BJ (cell line): ENCODE data around the gene SBF2. TPM values are rescaled to one million over a fixed set of nuclear protein-coding genes. Genes with fewer than 3 reads are reported as not detected.

ENCODE experiments used
- CTCF ChIA-PET: fragments of 350-600 bp; formaldehyde crosslinking; extraction: SDS; loops from one replicate; lab custom pipeline; 2021; ENCODE audit warnings: antibody characterized with exemption, inconsistent platforms; lab: Yijun Ruan, JAX
- POLR2A ChIA-PET: fragments of 300-600 bp; sonication (Branson Sonifier 250); formaldehyde crosslinking; extraction: SDS; loops from one replicate; lab custom pipeline; 2021; ENCODE audit warnings: antibody characterized with exemption; lab: Charles Lee
- DNase-seq: peaks from one replicate; pipeline ENCODE4 v3.0.0-alpha.2; 2011; ENCODE audit warnings: low read depth
- H3K27me3 ChIP-seq: 2 replicates; pipeline ENCODE4 v1.6.0; 2011; ENCODE audit warnings: low read length; ENCODE audit not compliant: control insufficient read depth, insufficient read depth
- H3K36me3 ChIP-seq: 2 replicates; pipeline ENCODE4 v1.5.1; 2011; ENCODE audit warnings: low read length; ENCODE audit not compliant: control insufficient read depth, insufficient read depth
- H3K4me3 ChIP-seq: 2 replicates; pipeline ENCODE4 v1.5.1; 2011; ENCODE audit warnings: low read depth, mild to moderate bottlenecking, control low read depth, low read length
- CTCF ChIP-seq: IDR thresholded peaks from 2 replicates; pipeline ENCODE4 v1.5.1; 2011; ENCODE audit warnings: low read depth, mild to moderate bottlenecking, control low read depth, inconsistent platforms, low read length, moderate library complexity; ENCODE audit not compliant: insufficient read depth
- polyA plus RNA-seq: library from polyadenylated mRNA; depleted of rRNA; stranded (reverse); fragments of >200 nt; gene quantifications from 2 replicates; pipeline ENCODE4 v1.2.3, GENCODE V29; 2011

The SBF2 gene
- polyA plus RNA-seq, 1 experiment = 33.8 TPM

DNA sequence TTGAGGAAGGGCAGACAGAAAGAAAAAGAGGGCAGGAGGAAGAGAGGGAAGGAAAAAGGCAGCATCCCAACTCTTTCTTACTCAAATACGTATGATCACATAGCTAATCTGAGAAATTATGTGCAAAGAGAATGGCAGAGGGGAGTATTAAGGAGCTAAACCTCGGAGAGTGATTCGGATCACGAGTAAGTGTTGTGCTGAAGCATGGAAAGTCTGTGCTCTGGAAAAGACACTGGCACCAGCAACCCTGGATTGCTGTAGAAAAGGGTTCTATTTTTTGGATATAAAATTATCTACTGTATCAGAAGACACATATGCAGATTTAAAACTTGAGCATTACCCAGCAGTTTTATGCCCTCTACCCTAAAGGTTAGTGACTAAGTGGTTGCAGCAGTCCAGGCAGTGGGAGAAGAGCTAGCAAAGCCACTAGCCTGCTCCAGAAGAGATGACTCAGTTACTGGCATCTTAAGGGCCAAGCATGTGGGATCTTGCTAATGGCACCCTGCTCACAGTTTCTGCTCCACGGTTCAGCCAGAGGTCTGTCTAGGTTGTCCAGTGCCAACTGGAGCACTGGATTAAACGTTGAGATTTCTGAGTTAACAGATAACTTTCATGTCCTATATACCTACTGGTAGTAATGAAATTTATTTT is 478.4 kb downstream of the SBF2 start:
- CTCF ChIA-PET = interaction anchor here (0.7 kb wide), 1 partner anchor 13 kb away, joined by 3 read pairs; no protein-coding TSS in a partner anchor
- Histone ChIP-seq H3K4me3 (no peak overlapping the region), H3K27me3 (no peaks in the 10 kb centered on the region), H3K36me3 (peaks cover 2% of the 10 kb centered on the region; the same call in 1 of the 2 replicates)
- no peak for TF ChIP-seq CTCF
- no peak for DNase-seq
- POLR2A ChIA-PET = interaction anchor here (0.6 kb wide), 1 partner anchor 493 kb away, joined by 3 read pairs; no protein-coding TSS in a partner anchor

DNA sequence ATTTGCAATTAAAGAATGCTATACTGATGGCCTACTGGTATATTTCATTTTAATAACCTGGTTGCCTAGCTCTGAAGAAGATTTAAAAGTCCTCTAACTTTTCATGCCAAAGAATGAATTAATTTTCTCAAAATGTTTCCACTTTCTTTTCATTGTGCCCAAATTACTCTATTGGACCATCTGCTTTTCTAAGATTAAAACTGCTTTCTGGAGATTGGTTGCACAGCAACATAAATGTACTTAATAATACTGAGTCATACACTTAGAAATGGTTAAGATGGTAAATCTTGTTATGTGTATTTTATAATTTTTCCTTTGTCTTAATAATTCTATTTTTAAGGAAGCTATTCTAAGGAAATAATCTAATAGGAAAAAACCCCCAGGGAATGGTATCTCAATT is 479.9 kb downstream of the SBF2 start:
- Histone ChIP-seq H3K27me3 (no peaks in the 10 kb centered on the region), H3K36me3 (peaks cover 2% of the 10 kb centered on the region), H3K4me3 (no peak overlapping the region)
- ChIA-PET POLR2A (no interaction called here), CTCF (no interaction called here)
- no peak for DNase-seq
- TF ChIP-seq CTCF = no peak

DNA sequence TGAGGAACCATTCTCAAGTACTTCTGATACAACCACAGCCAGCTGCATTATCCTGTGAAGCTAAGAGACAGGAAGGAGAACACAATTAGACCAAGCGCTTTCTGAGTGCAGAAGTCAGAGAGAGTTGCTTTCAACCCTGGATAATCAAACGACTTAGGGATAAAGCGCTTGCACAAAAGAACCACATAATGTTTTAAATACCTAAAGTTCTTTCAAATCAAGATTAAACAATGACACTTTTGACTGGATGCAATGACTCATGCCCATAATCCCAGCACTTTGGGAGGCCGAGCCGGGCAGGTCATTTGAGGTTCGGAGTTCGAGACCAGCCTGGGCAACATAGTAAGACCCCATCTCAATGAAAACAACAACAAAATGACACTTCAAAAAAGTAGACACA is 485.1 kb downstream of the SBF2 start:
- Histone ChIP-seq H3K27me3 (no peaks in the 10 kb centered on the region), H3K4me3 (no peak overlapping the region), H3K36me3 (peaks cover 7% of the 10 kb centered on the region)
- DNase-seq = no peak
- no peak for TF ChIP-seq CTCF
- ChIA-PET POLR2A (no interaction called here), CTCF (interaction anchor here (1.6 kb wide), 1 partner anchor 51 kb away, joined by 5 read pairs; no protein-coding TSS in a partner anchor)

GRCh38 chr11:9806946-9807687 is 486.9 kb downstream of the SBF2 start:
- Histone ChIP-seq H3K27me3 (no peaks in the 10 kb centered on the region), H3K36me3 (peaks cover 7% of the 10 kb centered on the region), H3K4me3 (no peak overlapping the region)
- TF ChIP-seq CTCF = no peak
- ChIA-PET POLR2A (interaction anchor here (0.5 kb wide), 1 partner anchor 19 kb away, joined by 5 read pairs; no protein-coding TSS in a partner anchor), CTCF (interaction anchor here (1.2 to 1.6 kb wide), 2 partner anchors 48 to 49 kb away, joined by 4 to 5 read pairs; no protein-coding TSS in a partner anchor)
- DNase-seq = no peak

GRCh38 chr11:9804419-9804902 is 489.6 kb downstream of the SBF2 start:
- DNase-seq = no peak
- no peaks in the 10 kb centered on the region for H3K27me3 ChIP-seq
- TF ChIP-seq CTCF = no peak
- no peak overlapping the region for H3K4me3 ChIP-seq
- ChIA-PET POLR2A (interaction anchor here (1.1 kb wide), 1 partner anchor 501 kb away, joined by 4 read pairs; the partner anchor contains the start of gene ADM), CTCF (interaction anchor here (1.2 to 1.4 kb wide), 2 partner anchors 15 to 17 kb away, joined by 3 to 4 read pairs; no protein-coding TSS in a partner anchor)
- H3K36me3 ChIP-seq = peaks cover 5% of the 10 kb centered on the region; the same call in 1 of the 2 replicates
